Measurements from ENCODE around the gene BLTP2.

BLTP2 gene

DNA sequence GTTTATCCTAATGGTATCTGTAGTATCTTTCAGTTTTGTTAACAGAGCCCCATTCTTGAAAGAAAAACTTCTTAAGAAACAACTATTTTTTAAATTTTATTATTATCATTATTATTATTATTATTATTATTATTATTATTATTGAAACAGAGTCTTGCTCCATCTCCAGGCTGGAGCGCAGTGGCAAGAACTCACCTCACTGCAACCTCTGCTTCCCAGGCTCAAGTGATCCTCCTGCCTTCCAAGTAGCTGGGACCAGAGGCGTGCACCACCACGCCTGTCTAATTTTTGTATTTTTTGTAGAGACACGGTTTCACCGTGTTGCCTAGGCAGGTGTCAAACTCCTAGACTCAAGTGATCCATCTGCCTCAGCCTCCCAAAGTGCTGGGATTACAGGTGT lies 40.4 kb upstream of the BLTP2 start:
- no peak overlapping the region for H3K4me3 ChIP-seq (ENCODE audit: low read depth, low read length)
- no peak for TF ChIP-seq POLR2A (IDR thresholded peaks at IDR 0.05; ENCODE audit: extremely low read depth, insufficient read length)
- TF ChIP-seq MAX (IDR thresholded peaks at IDR 0.05; ENCODE audit: low read depth, low read length): no peak
- DNase-seq (ENCODE audit: low read depth): no peak

GRCh38 chr17:28684963-28685362 lies 40.0 kb upstream of the BLTP2 start:
- no peak overlapping the region for H3K4me3 ChIP-seq (ENCODE audit: low read depth, low read length)

GRCh38 chr17:28682655-28683054 lies 37.7 kb upstream of the BLTP2 start:
- no peak for DNase-seq (ENCODE audit: low read depth)
- no peak overlapping the region for H3K4me3 ChIP-seq (ENCODE audit: low read depth, low read length)
- TF ChIP-seq MAX (IDR thresholded peaks at IDR 0.05; ENCODE audit: low read depth, low read length): no peak
- no peak for TF ChIP-seq POLR2A (IDR thresholded peaks at IDR 0.05; ENCODE audit: extremely low read depth, insufficient read length)
- TF ChIP-seq MYC (IDR thresholded peaks at IDR 0.05; ENCODE audit: low read depth, low read length): no peak

More at GRCh38 chr17:28684963-28685362, 40.0 kb upstream of the BLTP2 start:
- peak; percentile 55 for DNase-seq (ENCODE audit: low read depth)
- TF ChIP-seq POLR2A (IDR thresholded peaks at IDR 0.05; ENCODE audit: extremely low read depth, insufficient read length) (no peak), MYC (IDR thresholded peaks at IDR 0.05; ENCODE audit: low read depth, low read length) (no peak), MAX (IDR thresholded peaks at IDR 0.05; ENCODE audit: low read depth, low read length) (no peak)
- TF ChIP-seq, protein P1, sequence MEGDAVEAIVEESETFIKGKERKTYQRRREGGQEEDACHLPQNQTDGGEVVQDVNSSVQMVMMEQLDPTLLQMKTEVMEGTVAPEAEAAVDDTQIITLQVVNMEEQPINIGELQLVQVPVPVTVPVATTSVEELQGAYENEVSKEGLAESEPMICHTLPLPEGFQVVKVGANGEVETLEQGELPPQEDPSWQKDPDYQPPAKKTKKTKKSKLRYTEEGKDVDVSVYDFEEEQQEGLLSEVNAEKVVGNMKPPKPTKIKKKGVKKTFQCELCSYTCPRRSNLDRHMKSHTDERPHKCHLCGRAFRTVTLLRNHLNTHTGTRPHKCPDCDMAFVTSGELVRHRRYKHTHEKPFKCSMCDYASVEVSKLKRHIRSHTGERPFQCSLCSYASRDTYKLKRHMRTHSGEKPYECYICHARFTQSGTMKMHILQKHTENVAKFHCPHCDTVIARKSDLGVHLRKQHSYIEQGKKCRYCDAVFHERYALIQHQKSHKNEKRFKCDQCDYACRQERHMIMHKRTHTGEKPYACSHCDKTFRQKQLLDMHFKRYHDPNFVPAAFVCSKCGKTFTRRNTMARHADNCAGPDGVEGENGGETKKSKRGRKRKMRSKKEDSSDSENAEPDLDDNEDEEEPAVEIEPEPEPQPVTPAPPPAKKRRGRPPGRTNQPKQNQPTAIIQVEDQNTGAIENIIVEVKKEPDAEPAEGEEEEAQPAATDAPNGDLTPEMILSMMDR (IDR thresholded peaks at IDR 0.05; ENCODE audit: low read depth, low read length): no peak

DNA sequence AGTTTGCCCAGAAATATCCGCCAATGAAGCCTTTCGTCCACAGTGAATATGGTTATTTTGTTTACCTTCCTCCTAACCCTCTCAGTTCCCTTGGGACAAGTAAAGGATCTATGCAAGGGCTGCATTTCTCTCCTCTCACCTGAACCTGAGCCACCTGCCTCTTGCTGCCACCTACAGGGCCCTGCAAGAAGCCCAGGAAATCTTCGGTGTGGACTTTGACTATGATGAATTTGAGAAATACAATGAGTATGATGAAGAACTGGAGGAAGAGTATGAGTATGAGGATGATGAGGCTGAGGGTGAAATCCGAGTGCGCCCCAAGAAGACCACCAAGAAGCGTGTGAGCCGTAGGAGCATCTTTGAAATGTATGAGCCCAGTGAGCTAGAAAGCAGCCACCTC lies 31.0 kb upstream of the BLTP2 start:
- no peak overlapping the region for H3K4me3 ChIP-seq (ENCODE audit: low read depth, low read length)
- DNase-seq (ENCODE audit: low read depth): peak; percentile 20

DNA sequence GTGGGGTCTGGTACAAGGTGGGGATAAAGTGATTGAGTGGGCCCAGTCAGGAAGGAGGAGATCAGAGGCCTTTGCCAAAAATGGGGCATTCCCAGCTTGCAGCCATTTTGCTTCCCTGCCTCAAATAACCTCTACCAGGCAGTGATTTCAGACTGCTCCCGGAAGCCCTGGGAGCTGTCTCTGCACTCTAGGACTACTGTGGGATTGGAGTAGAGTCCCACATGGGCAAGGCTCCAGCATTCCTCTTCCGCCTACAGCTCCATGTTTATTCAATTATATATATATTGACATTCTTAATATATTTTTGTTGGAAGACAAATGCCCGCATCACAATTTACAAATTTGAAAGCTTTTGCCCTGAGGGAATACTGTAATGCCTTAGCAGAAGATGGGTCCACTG lies 30.5 kb upstream of the BLTP2 start:
- H3K4me3 ChIP-seq (ENCODE audit: low read depth, low read length): no peak overlapping the region
- DNase-seq (ENCODE audit: low read depth): no peak
- TF ChIP-seq MAX (IDR thresholded peaks at IDR 0.05; ENCODE audit: low read depth, low read length): no peak
- no peak for TF ChIP-seq POLR2A (IDR thresholded peaks at IDR 0.05; ENCODE audit: extremely low read depth, insufficient read length)
- no peak for TF ChIP-seq MYC (IDR thresholded peaks at IDR 0.05; ENCODE audit: low read depth, low read length)
- TF ChIP-seq, protein P1 (IDR thresholded peaks at IDR 0.05; ENCODE audit: low read depth, low read length): no peak

More for the DNA sequence above, 31.0 kb upstream of the BLTP2 start:
- TF ChIP-seq, protein P1 (IDR thresholded peaks at IDR 0.05; ENCODE audit: low read depth, low read length): peak; percentile 32
- TF ChIP-seq MYC (IDR thresholded peaks at IDR 0.05; ENCODE audit: low read depth, low read length) (no peak), MAX (IDR thresholded peaks at IDR 0.05; ENCODE audit: low read depth, low read length) (no peak)

DNA sequence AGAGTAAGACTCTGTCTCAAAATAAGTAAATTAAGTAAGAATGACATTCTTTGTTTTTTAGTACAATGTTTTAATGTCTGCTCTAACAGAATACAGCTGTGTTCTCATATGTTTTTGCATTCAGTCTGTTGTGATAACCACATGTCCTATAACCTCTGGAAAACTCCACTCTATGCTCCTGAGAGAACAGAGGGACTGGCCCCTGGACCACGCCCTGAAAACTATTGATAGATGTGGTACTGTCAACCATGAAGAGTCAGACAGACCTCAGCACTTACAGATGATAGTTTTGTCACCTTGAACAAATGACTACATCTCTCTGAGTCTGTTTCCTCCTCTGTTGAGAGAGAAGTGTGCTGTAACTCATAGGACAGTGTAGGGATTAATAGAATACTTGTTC lies 25.0 kb upstream of the BLTP2 start:
- DNase-seq (ENCODE audit: low read depth): no peak
- no peak overlapping the region for H3K4me3 ChIP-seq (ENCODE audit: low read depth, low read length)
- TF ChIP-seq, protein P1 (IDR thresholded peaks at IDR 0.05; ENCODE audit: low read depth, low read length): no peak
- TF ChIP-seq MYC (IDR thresholded peaks at IDR 0.05; ENCODE audit: low read depth, low read length) (no peak), MAX (IDR thresholded peaks at IDR 0.05; ENCODE audit: low read depth, low read length) (no peak), POLR2A (IDR thresholded peaks at IDR 0.05; ENCODE audit: extremely low read depth, insufficient read length) (no peak)

- no peak overlapping the region for H3K4me3 ChIP-seq (ENCODE audit: low read depth, low read length)
- no peak for DNase-seq (ENCODE audit: low read depth)
- TF ChIP-seq MAX (IDR thresholded peaks at IDR 0.05; ENCODE audit: low read depth, low read length) (no peak), POLR2A (IDR thresholded peaks at IDR 0.05; ENCODE audit: extremely low read depth, insufficient read length) (no peak), MYC (IDR thresholded peaks at IDR 0.05; ENCODE audit: low read depth, low read length) (no peak)
- TF ChIP-seq, protein P1 (IDR thresholded peaks at IDR 0.05; ENCODE audit: low read depth, low read length): no peak
These were observed 22.9 kb upstream of the BLTP2 start for GRCh38 chr17:28667870-28668269.

Data from NB4 (cell line).